ENCODE measurements around the gene HOXD8.

GRCh38 chr2:176124110-176124946 lies 5.2 kb upstream of the HOXD8 start:
- TF ChIP-seq CTCF (IDR thresholded peaks at IDR 0.05), result no peak
- no peak for TF ChIP-seq POLR2A (IDR thresholded peaks at IDR 0.05)

Measured in testis (tissue), 2 donors.